GM12878 (cell line): ENCODE measurements around the gene DUS3L. TPM values are rescaled to one million over a fixed set of nuclear protein-coding genes. Genes with fewer than 3 reads are reported as not detected.

Experiments
- ATAC-seq: fragments of 200-7000 bp; cut with Tn5 transposase; 3 replicates; pipeline ENCODE4 v1.9.1; 2020; ENCODE audit warnings: mild to moderate bottlenecking, moderate library complexity
- BruUV-seq: library from RNA; stranded (reverse); fragments of 400-500 nt; replicated peaks from 2 replicates; lab custom pipeline; 2021; lab: Mats Ljungman, UMichigan
- CTCF ChIA-PET: fragments of 300-600 bp; sonication (Branson Sonifier 250); formaldehyde crosslinking; extraction: SDS; loops from one replicate; lab custom pipeline; 2021; ENCODE audit warnings: inconsistent platforms; lab: Yijun Ruan, JAX
- POLR2A ChIA-PET: fragments of 350-600 bp; formaldehyde crosslinking; extraction: SDS; loops from one replicate; lab custom pipeline; 2021; ENCODE audit warnings: inconsistent platforms; lab: Charles Lee
- RAD21 ChIA-PET: fragments of 300-600 bp; sonication (Branson Sonifier 250); formaldehyde crosslinking; loops from one replicate; lab custom pipeline; 2023; ENCODE audit warnings: antibody characterized with exemption; ENCODE audit not compliant: unreplicated experiment; lab: Charles Lee
- SMC1A ChIA-PET: fragments of 300-600 bp; sonication (Branson Sonifier 250); formaldehyde crosslinking; loops from one replicate; lab custom pipeline; 2023; ENCODE audit not compliant: unreplicated experiment, uncharacterized antibody; lab: Charles Lee
- DNase-seq: peaks from one replicate; pipeline ENCODE4 v3.0.0-alpha.2; 2011; ENCODE audit warnings: low read depth, low spot score
- FAIRE-seq: peaks from 3 replicates; lab custom pipeline; 2011; peaks lifted over from hg19 to GRCh38; lab: Jason Lieb, UNC
- H2AFZ ChIP-seq: 2 replicates; pipeline ENCODE4 v1.6.0; 2011; ENCODE audit warnings: low read depth, low read length, control low read depth; ENCODE audit not compliant: control insufficient read depth
- H3K27ac ChIP-seq: 2 replicates; pipeline ENCODE4 v1.5.1; 2011; ENCODE audit warnings: control low read depth; ENCODE audit not compliant: control insufficient read depth, insufficient read depth
- H3K27me3 ChIP-seq, 2 experiments: replicated peaks in 1 of 2; 2 replicates each; pipeline versions ENCODE4 v1.6.0 to v1.6.1; 2011; ENCODE audit warnings: low read length in 1 of 2; ENCODE audit not compliant: control insufficient read depth in 2 of 2, insufficient read depth in 2 of 2
- H3K36me3 ChIP-seq, 2 experiments: 2 replicates each; pipeline ENCODE4 v1.5.1; 2011; ENCODE audit warnings: low read length in 1 of 2; ENCODE audit not compliant: control insufficient read depth in 2 of 2, insufficient read depth in 2 of 2
- H3K4me1 ChIP-seq: 2 replicates; pipeline ENCODE4 v1.6.1; 2011; ENCODE audit warnings: mild to moderate bottlenecking, low read length, moderate library complexity, mixed read lengths; ENCODE audit not compliant: control insufficient read depth, insufficient read depth
- H3K4me2 ChIP-seq: 2 replicates; pipeline ENCODE4 v1.6.0; 2011; ENCODE audit warnings: control low read depth; ENCODE audit not compliant: control insufficient read depth, insufficient read depth
- H3K4me3 ChIP-seq: fragments of 200-600 bp; sonication (generic); 2 replicates; pipeline ENCODE4 v1.5.1; 2016
- H3K79me2 ChIP-seq: 2 replicates; pipeline ENCODE4 v1.6.0; 2011; ENCODE audit warnings: low read length; ENCODE audit not compliant: control insufficient read depth, insufficient read depth
- H3K9ac ChIP-seq: 2 replicates; pipeline ENCODE4 v1.8.0; 2011; ENCODE audit warnings: low read length, control low read depth, mixed read lengths; ENCODE audit not compliant: control insufficient read depth, insufficient read depth
- H3K9me3 ChIP-seq: replicated peaks from 3 replicates; pipeline ENCODE4 v1.5.1; 2011; ENCODE audit warnings: mild to moderate bottlenecking, low read length; ENCODE audit not compliant: control insufficient read depth, insufficient read depth
- H4K20me1 ChIP-seq: 2 replicates; pipeline ENCODE4 v1.6.0; 2011; ENCODE audit not compliant: control insufficient read depth, insufficient read depth
- RAD21 ChIP-seq: IDR thresholded peaks from 2 replicates; pipeline ENCODE4 v1.6.1; 2011; ENCODE audit warnings: mild to moderate bottlenecking, low read depth, low read length, moderate library complexity; ENCODE audit not compliant: insufficient read depth
- SMC3 ChIP-seq: IDR thresholded peaks from 2 replicates; pipeline ENCODE4 v1.6.1; 2011; ENCODE audit warnings: low read length, improper control_type of control experiment, borderline replicate concordance
- SPI1 ChIP-seq: IDR thresholded peaks from 2 replicates; pipeline ENCODE4 v1.6.1; 2011; ENCODE audit warnings: low read depth, mild to moderate bottlenecking, low read length, moderate library complexity, borderline replicate concordance; ENCODE audit not compliant: insufficient read depth
- SUZ12 ChIP-seq: fragments of 200-600 bp; sonication (generic); IDR thresholded peaks from one replicate; pipeline ENCODE4 v1.6.1; 2018; ENCODE audit warnings: antibody characterized with exemption, mild to moderate bottlenecking; ENCODE audit not compliant: unreplicated experiment
- YY1 ChIP-seq: IDR thresholded peaks from 2 replicates; pipeline ENCODE4 v1.6.1; 2011; ENCODE audit warnings: low read depth, mild to moderate bottlenecking, low read length
- WGBS: methylation state at CpG from one replicate; pipeline ENCODE4 v1.1.6; 2016; ENCODE audit warnings: low lambda C conversion rate; ENCODE audit not compliant: insufficient replicate concordance, insufficient coverage; ENCODE audit errors: missing lambda C conversion rate; 5-methylcytosine and 5-hydroxymethylcytosine counted together
- in situ Hi-C: fragments of 300-500 bp; cut with MboI; formaldehyde crosslinking; loops from 9 replicates; pipeline ENCODE4 v1.14.3; 2018; ENCODE audit warnings: mixed read lengths
- intact Hi-C: fragments of 100-400 bp; cut with micrococcal nuclease; formaldehyde crosslinking; loops from one replicate; pipeline ENCODE4 v1.14.2; 2022; ENCODE audit not compliant: unreplicated experiment
- polyA plus RNA-seq, 11 experiments: library from polyadenylated mRNA; depleted of rRNA in 4 of 11; unstranded in 6 of 11; stranded (reverse) in 5 of 11; fragments of >200 nt; fragmentation: Nextera tagmentation in 4 of 11; fragmentation: Illumina TruSeq in 1 of 11; extraction: Ambion mirVana in 4 of 11; extraction: Trizol in 1 of 11; gene quantifications; 1 replicate in 1 of 11; 2 replicates in 10 of 11; pipeline versions ENCODE4 v1.2.1 to v1.2.3, GENCODE V29; 2011 to 2016; ENCODE audit warnings: inconsistent platforms in 2 of 11, missing spikeins in 2 of 11, low read depth in 1 of 11
- total RNA-seq, 4 experiments: library from RNA; depleted of rRNA in 3 of 4; stranded (reverse); fragments of >200 nt in 3 of 4; fragmentation: Illumina TruSeq in 1 of 4; extraction: Trizol in 1 of 4; gene quantifications; 2 replicates each; pipeline versions ENCODE4 v1.2.1 to v1.2.3, GENCODE V29; 2013 to 2021
- TF ChIP-seq, protein P1 (sequence below), 3 experiments: IDR thresholded peaks in 2 of 3; conservative IDR thresholded peaks in 1 of 3; 2 replicates each; pipeline ENCODE4 v1.5.1; 2011; ENCODE audit warnings: low read depth in 3 of 3, low read length in 3 of 3, mild to moderate bottlenecking in 3 of 3, control low read depth in 2 of 3, moderate library complexity in 2 of 3, inconsistent platforms in 1 of 3, mixed read lengths in 1 of 3; ENCODE audit not compliant: control insufficient read depth in 2 of 3, insufficient read depth in 1 of 3; ENCODE audit errors: extremely low read depth in 1 of 3
- TF ChIP-seq, protein P2 (sequence below): fragments of 150-350 bp; IDR thresholded peaks from 2 replicates; pipeline ENCODE4 v1.6.1; 2014; ENCODE audit warnings: mild to moderate bottlenecking, low read depth, low read length

The DUS3L gene
- total and polyA plus RNA-seq, 10 of the 15 experiments (the other 5 are each of a cell fraction or from before 2014, with no cell fraction given) = 0.64 to 47.6 (median 31.1) TPM

DNA sequence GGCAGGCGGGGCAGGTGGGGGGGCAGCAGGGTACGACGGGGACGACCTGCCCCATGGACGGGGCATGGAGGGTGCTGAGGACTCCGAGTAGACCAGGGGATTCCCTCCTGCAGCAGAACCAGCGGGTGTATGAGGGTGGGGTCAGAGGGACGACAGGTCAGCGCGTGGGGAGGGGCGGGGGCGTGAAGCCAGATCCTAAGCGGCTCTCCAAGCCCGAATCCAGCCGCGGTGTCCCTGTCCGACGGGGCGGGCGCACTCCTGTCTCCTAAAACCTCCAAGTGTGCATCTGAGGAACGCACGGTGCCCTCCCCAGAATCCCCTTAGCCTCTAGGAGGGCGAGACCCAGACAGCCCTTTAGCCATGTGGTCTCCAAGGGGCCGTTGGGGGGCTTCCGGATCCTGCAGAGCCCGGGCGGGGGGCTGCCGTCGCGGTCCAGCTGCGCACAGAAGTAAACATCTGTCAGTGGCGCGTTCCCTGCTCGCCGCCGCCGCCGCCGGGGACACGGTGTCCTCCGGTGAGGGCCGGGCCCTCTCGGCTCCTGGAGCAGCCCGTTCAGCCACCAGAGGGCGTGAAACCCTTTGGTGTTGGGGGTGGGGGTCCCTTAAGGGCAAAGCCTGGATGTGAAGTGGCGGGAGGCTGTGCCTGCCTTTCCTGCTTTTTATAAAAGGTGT is 14.6 kb upstream of the DUS3L start:
- FAIRE-seq = no peak
- no peak overlapping the region for H3K9ac ChIP-seq

More for the DNA sequence above, 14.6 kb upstream of the DUS3L start:
- H3K79me2 ChIP-seq = no peaks in the 10 kb centered on the region
- ChIA-PET POLR2A (no interaction called here), CTCF (no interaction called here), SMC1A (no interaction called here), RAD21 (no interaction called here)
- no peak for DNase-seq
- no peak overlapping the region for H3K27ac ChIP-seq
- no peaks in the 10 kb centered on the region; a peak in 2 of 4 replicates for H3K27me3 ChIP-seq
- no peaks in the 10 kb centered on the region for H3K9me3 ChIP-seq
- no peaks in the 10 kb centered on the region for H3K36me3 ChIP-seq
- intact Hi-C loops (loop anchor here (2.0 to 10.0 kb wide), 2 partner anchors 79 to 219 kb away; no protein-coding TSS in a partner anchor), in situ Hi-C loops (loop anchor here (5.0 kb wide), 1 partner anchor 217 kb away; no protein-coding TSS in a partner anchor)
- 5% methylated on average over 41 of the region's 46 CpGs for WGBS
- peak; percentile 30; the same call in 1 of the 3 replicates for ATAC-seq
- H3K4me3 ChIP-seq = no peak overlapping the region
- H3K4me1 ChIP-seq = peaks cover 7% of the 10 kb centered on the region
- H4K20me1 ChIP-seq = no peaks in the 10 kb centered on the region
- TF ChIP-seq, protein P1, sequence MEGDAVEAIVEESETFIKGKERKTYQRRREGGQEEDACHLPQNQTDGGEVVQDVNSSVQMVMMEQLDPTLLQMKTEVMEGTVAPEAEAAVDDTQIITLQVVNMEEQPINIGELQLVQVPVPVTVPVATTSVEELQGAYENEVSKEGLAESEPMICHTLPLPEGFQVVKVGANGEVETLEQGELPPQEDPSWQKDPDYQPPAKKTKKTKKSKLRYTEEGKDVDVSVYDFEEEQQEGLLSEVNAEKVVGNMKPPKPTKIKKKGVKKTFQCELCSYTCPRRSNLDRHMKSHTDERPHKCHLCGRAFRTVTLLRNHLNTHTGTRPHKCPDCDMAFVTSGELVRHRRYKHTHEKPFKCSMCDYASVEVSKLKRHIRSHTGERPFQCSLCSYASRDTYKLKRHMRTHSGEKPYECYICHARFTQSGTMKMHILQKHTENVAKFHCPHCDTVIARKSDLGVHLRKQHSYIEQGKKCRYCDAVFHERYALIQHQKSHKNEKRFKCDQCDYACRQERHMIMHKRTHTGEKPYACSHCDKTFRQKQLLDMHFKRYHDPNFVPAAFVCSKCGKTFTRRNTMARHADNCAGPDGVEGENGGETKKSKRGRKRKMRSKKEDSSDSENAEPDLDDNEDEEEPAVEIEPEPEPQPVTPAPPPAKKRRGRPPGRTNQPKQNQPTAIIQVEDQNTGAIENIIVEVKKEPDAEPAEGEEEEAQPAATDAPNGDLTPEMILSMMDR (IDR thresholded peaks at IDR 0.05 in 2 of 3, conservative IDR thresholded peaks at IDR 0.05 in 1 of 3; ENCODE audit: control insufficient read depth in 2 of 3, extremely low read depth in 1 of 3, insufficient read depth in 1 of 3, low read depth in 3 of 3, low read length in 3 of 3) = peak; percentile 50 to 52 (median 52)
- TF ChIP-seq SMC3 = peak; percentile 34; the same call in 1 of the 2 replicates
- TF ChIP-seq, protein P2, sequence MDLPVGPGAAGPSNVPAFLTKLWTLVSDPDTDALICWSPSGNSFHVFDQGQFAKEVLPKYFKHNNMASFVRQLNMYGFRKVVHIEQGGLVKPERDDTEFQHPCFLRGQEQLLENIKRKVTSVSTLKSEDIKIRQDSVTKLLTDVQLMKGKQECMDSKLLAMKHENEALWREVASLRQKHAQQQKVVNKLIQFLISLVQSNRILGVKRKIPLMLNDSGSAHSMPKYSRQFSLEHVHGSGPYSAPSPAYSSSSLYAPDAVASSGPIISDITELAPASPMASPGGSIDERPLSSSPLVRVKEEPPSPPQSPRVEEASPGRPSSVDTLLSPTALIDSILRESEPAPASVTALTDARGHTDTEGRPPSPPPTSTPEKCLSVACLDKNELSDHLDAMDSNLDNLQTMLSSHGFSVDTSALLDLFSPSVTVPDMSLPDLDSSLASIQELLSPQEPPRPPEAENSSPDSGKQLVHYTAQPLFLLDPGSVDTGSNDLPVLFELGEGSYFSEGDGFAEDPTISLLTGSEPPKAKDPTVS = no peak
- TF ChIP-seq SPI1 = no peak
- peak; percentile 14; the same call in 1 of the 2 replicates for TF ChIP-seq RAD21
- peak; percentile 53 for TF ChIP-seq SUZ12
- no peak for TF ChIP-seq YY1
- no peak overlapping the region for H2AFZ ChIP-seq
- BruUV-seq = no TSS peak
- no peak overlapping the region for H3K4me2 ChIP-seq
